Neural cell (in vitro differentiated cells): ENCODE measurements around the gene MYMK. TPM values are rescaled to one million over a fixed set of nuclear protein-coding genes. Genes with fewer than 3 reads are reported as not detected.

Source experiments
- H2AFZ ChIP-seq: fragments of 200-600, 300-800 bp; sonication (generic), shearing (Covaris generic); 2 replicates; pipeline ENCODE4 v1.6.0; 2014; ENCODE audit warnings: low read depth, mild to moderate bottlenecking, antibody characterized with exemption, low read length, moderate library complexity
- H3F3A ChIP-seq: fragments of 200-600 bp; shearing (Covaris generic); 2 replicates; pipeline ENCODE4 v1.6.1; 2016; ENCODE audit warnings: mild to moderate bottlenecking, moderate library complexity, mixed read lengths, antibody characterized with exemption, low read length; ENCODE audit not compliant: insufficient read depth, poor library complexity, severe bottlenecking
- H3K27ac ChIP-seq: fragments of 200-600, 300-800 bp; sonication (generic), shearing (Covaris generic); 2 replicates; pipeline ENCODE4 v1.5.1; 2014; ENCODE audit warnings: mild to moderate bottlenecking, low read length, moderate library complexity
- H3K27me3 ChIP-seq: fragments of 300-800, 200-600 bp; sonication (generic), shearing (Covaris generic); 2 replicates; pipeline ENCODE4 v1.6.0; 2014; ENCODE audit warnings: mild to moderate bottlenecking, low read depth, low read length, moderate library complexity; ENCODE audit not compliant: insufficient read depth
- H3K36me3 ChIP-seq: fragments of 300-800, 200-600 bp; sonication (generic), shearing (Covaris generic); 2 replicates; pipeline ENCODE4 v1.5.1; 2014; ENCODE audit warnings: mild to moderate bottlenecking, antibody characterized with exemption, low read length, moderate library complexity; ENCODE audit not compliant: insufficient read depth
- H3K4me2 ChIP-seq: fragments of 300-800, 200-600 bp; sonication (generic), shearing (Covaris generic); 2 replicates; pipeline ENCODE4 v1.6.0; 2014; ENCODE audit warnings: mild to moderate bottlenecking, low read length
- H3K4me3 ChIP-seq: fragments of 300-800, 200-600 bp; sonication (generic), shearing (Covaris generic); 2 replicates; pipeline ENCODE4 v1.5.1; 2014; ENCODE audit warnings: mild to moderate bottlenecking, low read length, moderate library complexity
- H3K79me2 ChIP-seq: fragments of 200-600 bp; shearing (Covaris generic); replicated peaks from 2 replicates; pipeline ENCODE4 v1.6.0; 2014; ENCODE audit warnings: mild to moderate bottlenecking, low read length, moderate library complexity; ENCODE audit not compliant: insufficient read depth
- H3K9ac ChIP-seq: fragments of 300-800, 200-600 bp; sonication (generic), shearing (Covaris generic); 2 replicates; pipeline ENCODE4 v1.6.1; 2016; ENCODE audit warnings: mild to moderate bottlenecking, low read length, mixed read lengths
- H3K9me2 ChIP-seq: fragments of 200-600 bp; shearing (Covaris generic); 2 replicates; pipeline ENCODE4 v1.6.1; 2016; ENCODE audit warnings: mild to moderate bottlenecking, low read length, mixed read lengths; ENCODE audit not compliant: insufficient read depth
- H3K9me3 ChIP-seq: fragments of 200-600, 300-800 bp; sonication (generic), shearing (Covaris generic); 2 replicates; pipeline ENCODE4 v1.6.1; 2016; ENCODE audit warnings: mild to moderate bottlenecking, mixed run types, low read length, moderate library complexity, mixed read lengths
- H4K20me1 ChIP-seq: fragments of 200-600 bp; shearing (Covaris generic); 2 replicates; pipeline ENCODE4 v1.6.1; 2016; ENCODE audit warnings: mild to moderate bottlenecking, mixed run types; ENCODE audit not compliant: insufficient read depth
- CTCF ChIP-seq: fragments of 450-650 bp; IDR thresholded peaks from 2 replicates; pipeline ENCODE4 v1.5.1; 2014; ENCODE audit warnings: antibody characterized with exemption, mild to moderate bottlenecking, moderate library complexity; ENCODE audit not compliant: poor library complexity, severe bottlenecking
- EP300 ChIP-seq: fragments of 450-650 bp; conservative IDR thresholded peaks from 2 replicates; pipeline ENCODE4 v1.6.1; 2014; ENCODE audit warnings: antibody characterized with exemption, mild to moderate bottlenecking, moderate library complexity; ENCODE audit not compliant: poor library complexity, severe bottlenecking
- EZH2 ChIP-seq: fragments of 200-600, 300-800 bp; shearing (Covaris generic), sonication (generic); IDR thresholded peaks from 2 replicates; pipeline ENCODE4 v1.6.1; 2014; ENCODE audit warnings: antibody characterized with exemption, low read length, borderline replicate concordance, mild to moderate bottlenecking; ENCODE audit not compliant: insufficient read depth, poor library complexity, severe bottlenecking
- MXI1 ChIP-seq: fragments of 450-650 bp; conservative IDR thresholded peaks from 2 replicates; pipeline ENCODE4 v1.6.1; 2014; ENCODE audit warnings: antibody characterized with exemption, mild to moderate bottlenecking; ENCODE audit not compliant: poor library complexity, severe bottlenecking
- POLR2AphosphoS5 ChIP-seq: IDR thresholded peaks from 2 replicates; pipeline ENCODE4 v1.6.1; 2012
- RAD21 ChIP-seq: fragments of 450-650 bp; conservative IDR thresholded peaks from 2 replicates; pipeline ENCODE4 v1.6.1; 2014; ENCODE audit warnings: antibody characterized with exemption, mild to moderate bottlenecking, moderate library complexity
- REST ChIP-seq: IDR thresholded peaks from 2 replicates; pipeline ENCODE4 v1.6.1; 2012; ENCODE audit warnings: borderline replicate concordance
- SMC3 ChIP-seq: fragments of 450-650 bp; conservative IDR thresholded peaks from 2 replicates; pipeline ENCODE4 v1.6.1; 2014; ENCODE audit warnings: antibody characterized with exemption, mild to moderate bottlenecking, moderate library complexity; ENCODE audit not compliant: poor library complexity
- TAF1 ChIP-seq: IDR thresholded peaks from 2 replicates; pipeline ENCODE4 v1.6.1; 2012; ENCODE audit warnings: low read depth
- polyA plus RNA-seq: library from polyadenylated mRNA; depleted of rRNA; stranded (reverse); fragments of >200 nt; gene quantifications from 2 replicates; pipeline ENCODE4 v1.2.3, GENCODE V29; 2014

The MYMK gene
- polyA plus RNA-seq, 1 donor from 2014 or later = not detected

- no peak overlapping the region for H3K27ac ChIP-seq
- no peaks in the 10 kb centered on the region for H3K9me3 ChIP-seq
- no peaks in the 10 kb centered on the region for H3F3A ChIP-seq
- no peak overlapping the region for H3K4me2 ChIP-seq
- no peaks in the 10 kb centered on the region for H3K27me3 ChIP-seq
- no peak overlapping the region for H2AFZ ChIP-seq
- H3K4me3 ChIP-seq = no peak overlapping the region
- no peak overlapping the region for H3K9ac ChIP-seq
- no peak for TF ChIP-seq SMC3
- TF ChIP-seq CTCF = no peak
- no peak for TF ChIP-seq EP300
- no peak for TF ChIP-seq RAD21
- TF ChIP-seq POLR2AphosphoS5 = no peak
- no peak for TF ChIP-seq EZH2
- no peak for TF ChIP-seq REST
- TF ChIP-seq TAF1 = no peak
- no peak for TF ChIP-seq MXI1
- no peaks in the 10 kb centered on the region for H3K36me3 ChIP-seq
- no peaks in the 10 kb centered on the region for H3K9me2 ChIP-seq
- H3K79me2 ChIP-seq = no peaks in the 10 kb centered on the region
- H4K20me1 ChIP-seq = no peaks in the 10 kb centered on the region
Measured at GRCh38 chr9:133518706-133519449, 5.9 kb downstream of the MYMK start.

- Histone ChIP-seq H4K20me1 (no peaks in the 10 kb centered on the region), H3K79me2 (no peaks in the 10 kb centered on the region), H2AFZ (no peak overlapping the region), H3K9me3 (no peaks in the 10 kb centered on the region), H3K4me3 (no peak overlapping the region), H3K4me2 (no peak overlapping the region), H3K9me2 (no peaks in the 10 kb centered on the region), H3F3A (no peaks in the 10 kb centered on the region), H3K27ac (no peak overlapping the region), H3K9ac (no peak overlapping the region), H3K27me3 (no peaks in the 10 kb centered on the region), H3K36me3 (no peaks in the 10 kb centered on the region)
- no peak for TF ChIP-seq MXI1
- TF ChIP-seq CTCF = no peak
- TF ChIP-seq RAD21 = no peak
- TF ChIP-seq SMC3 = no peak
- no peak for TF ChIP-seq REST
- no peak for TF ChIP-seq EZH2
- no peak for TF ChIP-seq EP300
- no peak for TF ChIP-seq TAF1
- TF ChIP-seq POLR2AphosphoS5 = no peak
Measured at GRCh38 chr9:133518200-133518599, 6.6 kb downstream of the MYMK start.
